Measurements from ENCODE around the gene MYO15B. TPM values are rescaled to one million over a fixed set of nuclear protein-coding genes. Genes with fewer than 3 reads are reported as not detected.

Gene MYO15B
- total RNA-seq, 4 donors from 2014 or later = 119 to 610 (median 170) TPM

DNA sequence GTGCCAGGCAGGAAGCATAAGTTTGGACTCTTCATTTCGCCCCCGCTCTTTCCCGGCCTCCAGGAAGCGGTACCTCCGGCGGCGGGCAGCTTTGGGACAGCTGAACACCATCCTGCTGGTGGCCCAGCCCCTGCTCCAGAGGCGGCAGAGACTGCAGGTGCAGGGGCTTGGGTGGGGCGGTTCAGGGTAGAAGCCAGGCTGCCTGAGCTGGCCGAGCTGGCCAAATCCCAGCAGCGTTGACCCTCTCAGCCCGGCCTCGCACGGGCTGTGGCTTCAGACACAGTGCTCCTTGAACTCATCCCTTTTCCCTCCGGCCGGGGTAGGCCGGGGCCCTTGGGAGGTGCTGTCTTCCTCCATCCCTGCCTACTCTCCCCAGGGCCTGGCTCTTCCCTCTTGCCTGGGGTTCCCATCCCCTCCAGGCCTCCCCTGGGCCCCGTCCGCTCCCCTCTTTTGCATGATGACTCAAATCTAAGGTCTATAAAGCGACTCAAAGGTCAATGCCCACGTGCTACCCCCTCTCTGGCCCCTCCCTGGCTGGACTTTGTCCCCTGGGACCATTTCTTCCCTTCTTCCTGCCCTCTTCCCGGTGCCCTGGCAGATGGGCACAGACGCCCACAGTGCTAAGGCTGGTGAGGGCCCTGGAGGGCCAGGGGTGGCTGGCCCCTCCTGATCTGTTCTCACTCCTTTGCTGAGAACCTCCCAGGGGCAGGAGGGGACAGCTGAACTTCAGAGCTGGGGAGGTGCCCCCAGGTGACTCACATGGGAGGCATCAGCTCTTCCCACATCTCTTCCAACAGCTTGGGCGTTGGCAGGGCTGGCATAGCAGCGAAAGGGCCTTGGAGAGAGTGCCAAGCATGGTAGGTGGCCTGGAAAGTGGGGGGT is 22.7 kb downstream of the MYO15B start:
- TF ChIP-seq POLR2A (IDR thresholded peaks at IDR 0.05) (no peak), CTCF (IDR thresholded peaks at IDR 0.05) (no peak)
- intact Hi-C loops (cut with DNase I; ENCODE audit: low total_unique reads) = no loop called here
- Histone ChIP-seq H3K36me3 (no peaks in the 10 kb centered on the region), H3K9me3 (no peaks in the 10 kb centered on the region), H3K27me3 (no peaks in the 10 kb centered on the region), H3K4me3 (no peak overlapping the region), H3K27ac (no peak overlapping the region), H3K4me1 (no peaks in the 10 kb centered on the region)
- DNase-seq = no peak

DNA sequence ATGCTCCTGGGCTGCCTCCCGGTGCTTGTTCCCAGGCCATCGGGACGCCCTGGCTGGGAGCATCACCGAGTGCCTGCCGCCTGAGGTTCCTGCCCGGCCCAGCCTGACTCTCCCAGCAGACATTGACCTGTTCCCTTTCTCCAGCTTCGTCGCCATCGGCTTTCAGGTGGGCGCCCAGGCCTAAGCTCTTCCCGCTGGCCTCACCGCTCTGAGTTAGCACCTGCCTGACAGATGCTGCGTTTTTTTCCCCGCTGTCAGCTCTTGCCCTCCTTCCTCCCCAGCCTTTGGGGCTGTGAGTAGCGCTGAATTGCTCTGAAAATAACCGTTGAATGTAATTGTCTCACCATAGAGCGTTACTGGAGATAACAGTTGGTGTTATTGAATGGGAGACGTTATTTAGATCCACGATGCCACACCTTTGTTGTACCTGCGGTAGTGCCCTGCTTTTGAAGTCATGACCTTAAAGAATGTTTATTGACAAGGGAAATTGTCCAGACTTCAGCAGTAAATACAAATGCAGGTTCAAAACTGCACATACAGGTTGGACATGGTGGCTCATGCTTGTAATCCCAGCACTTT is 24.3 kb downstream of the MYO15B start:
- intact Hi-C loops (cut with DNase I; ENCODE audit: low total_unique reads) = no loop called here
- DNase-seq = no peak

DNA sequence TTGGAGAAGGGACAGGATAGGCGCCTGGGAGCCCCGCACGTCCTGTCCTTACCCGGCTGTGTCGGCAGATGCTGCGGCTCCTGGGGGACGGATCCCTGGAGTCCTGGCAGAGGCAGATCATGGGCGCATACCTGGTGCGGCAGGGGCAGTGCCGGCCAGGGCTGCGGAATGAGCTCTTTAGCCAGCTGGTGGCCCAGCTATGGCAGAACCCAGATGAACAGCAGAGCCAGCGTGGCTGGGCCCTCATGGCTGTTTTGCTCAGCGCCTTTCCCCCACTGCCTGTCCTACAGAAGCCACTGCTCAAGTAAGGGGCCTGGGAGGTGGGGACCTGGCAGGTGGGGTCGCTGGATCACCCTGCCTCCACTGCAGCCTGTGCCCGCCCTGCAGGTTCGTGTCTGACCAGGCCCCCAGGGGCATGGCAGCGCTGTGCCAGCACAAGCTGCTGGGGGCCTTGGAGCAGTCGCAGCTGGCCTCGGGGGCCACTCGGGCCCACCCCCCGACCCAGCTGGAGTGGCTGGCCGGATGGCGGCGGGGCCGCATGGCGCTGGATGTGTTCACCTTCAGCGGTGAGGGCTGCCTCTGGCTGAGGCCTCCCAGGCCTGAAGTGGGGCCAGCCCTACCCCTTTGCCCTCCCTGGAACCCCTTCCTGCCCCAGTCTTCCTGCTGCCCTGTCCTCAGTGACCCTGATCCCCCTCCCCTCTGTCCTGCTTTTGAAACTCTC is 25.5 kb downstream of the MYO15B start:
- Histone ChIP-seq H3K4me1 (no peaks in the 10 kb centered on the region), H3K36me3 (no peaks in the 10 kb centered on the region), H3K27ac (no peak overlapping the region), H3K9me3 (no peaks in the 10 kb centered on the region), H3K4me3 (no peak overlapping the region), H3K27me3 (no peaks in the 10 kb centered on the region)
- intact Hi-C loops (cut with DNase I; ENCODE audit: low total_unique reads) = no loop called here
- TF ChIP-seq CTCF (IDR thresholded peaks at IDR 0.05) = no peak
- no peak for TF ChIP-seq POLR2A (IDR thresholded peaks at IDR 0.05)
- DNase-seq = no peak

More for the DNA sequence above, 24.3 kb downstream of the MYO15B start:
- no peaks in the 10 kb centered on the region for H3K36me3 ChIP-seq
- no peak for TF ChIP-seq POLR2A (IDR thresholded peaks at IDR 0.05)
- TF ChIP-seq CTCF (IDR thresholded peaks at IDR 0.05) = no peak
- no peak overlapping the region for H3K4me3 ChIP-seq
- H3K27ac ChIP-seq = no peak overlapping the region
- no peaks in the 10 kb centered on the region for H3K9me3 ChIP-seq
- H3K27me3 ChIP-seq = no peaks in the 10 kb centered on the region
- no peaks in the 10 kb centered on the region for H3K4me1 ChIP-seq

- intact Hi-C loops (cut with DNase I; ENCODE audit: low total_unique reads) = no loop called here
- TF ChIP-seq POLR2A (IDR thresholded peaks at IDR 0.05) (no peak), CTCF (IDR thresholded peaks at IDR 0.05) (no peak)
- Histone ChIP-seq H3K27ac (no peak overlapping the region), H3K4me3 (no peak overlapping the region), H3K4me1 (no peaks in the 10 kb centered on the region), H3K9me3 (no peaks in the 10 kb centered on the region), H3K36me3 (no peaks in the 10 kb centered on the region), H3K27me3 (no peaks in the 10 kb centered on the region)
- no peak for DNase-seq
These were observed 26.4 kb downstream of the MYO15B start for GRCh38 chr17:75614006-75614405.

Data from uterus (tissue), 4 donors.